ENCODE data around the gene KLHDC8B.
"Not testable (repeated sequence)": the region's sequence is repeated elsewhere in the genome, so short reads cannot be mapped to it uniquely, and the experiment has no call there.

KLHDC8B gene

GRCh38 chr3:49213541-49213943 lies 42.1 kb downstream of the KLHDC8B start:
- TF ChIP-seq CTCF (IDR thresholded peaks at IDR 0.05; ENCODE audit: borderline replicate concordance, insufficient read depth, low read depth, low read length), result no peak
- no peak overlapping the region for H3K4me3 ChIP-seq (ENCODE audit: low read depth, low read length)

GRCh38 chr3:49213998-49214397 lies 42.6 kb downstream of the KLHDC8B start:
- no peak for TF ChIP-seq CTCF (IDR thresholded peaks at IDR 0.05; ENCODE audit: borderline replicate concordance, insufficient read depth, low read depth, low read length)
- H3K4me3 ChIP-seq (ENCODE audit: low read depth, low read length), result no peak overlapping the region

- H3K4me3 ChIP-seq (ENCODE audit: low read depth, low read length), result not testable (repeated sequence)
Observed at GRCh38 chr3:49216687-49217086, 45.3 kb downstream of the KLHDC8B start.

GRCh38 chr3:49217108-49217507 lies 45.7 kb downstream of the KLHDC8B start:
- H3K4me3 ChIP-seq (ENCODE audit: low read depth, low read length), result not testable (repeated sequence)

- TF ChIP-seq CTCF (IDR thresholded peaks at IDR 0.05; ENCODE audit: borderline replicate concordance, insufficient read depth, low read depth, low read length), result no peak
- H3K4me3 ChIP-seq (ENCODE audit: low read depth, low read length), result no peak overlapping the region
Observed at GRCh38 chr3:49217688-49218470, 46.5 kb downstream of the KLHDC8B start.

GRCh38 chr3:49218471-49218989 lies 47.1 kb downstream of the KLHDC8B start:
- not testable (repeated sequence) for H3K4me3 ChIP-seq (ENCODE audit: low read depth, low read length)

- no peak for TF ChIP-seq CTCF (IDR thresholded peaks at IDR 0.05; ENCODE audit: borderline replicate concordance, insufficient read depth, low read depth, low read length)
- no peak overlapping the region for H3K4me3 ChIP-seq (ENCODE audit: low read depth, low read length)
Observed at GRCh38 chr3:49219132-49219531, 47.7 kb downstream of the KLHDC8B start.

- not testable (repeated sequence) for H3K4me3 ChIP-seq (ENCODE audit: low read depth, low read length)
Observed at GRCh38 chr3:49220985-49221563, 49.7 kb downstream of the KLHDC8B start.

GRCh38 chr3:49222002-49222401 lies 50.6 kb downstream of the KLHDC8B start:
- H3K4me3 ChIP-seq (ENCODE audit: low read depth, low read length), result no peak overlapping the region
- TF ChIP-seq CTCF (IDR thresholded peaks at IDR 0.05; ENCODE audit: borderline replicate concordance, insufficient read depth, low read depth, low read length), result no peak
